Stimulated activated CD8-positive, alpha-beta memory T cell treated with anti-CD3 and anti-CD28 coated beads, Interleukin-4, amount 100 ng/mL, for 48 hours (primary cell): ENCODE measurements around the gene TUNAR.
A peak's percentile ranks its signal among the peaks of the same experiment; 100 is the strongest.

ENCODE experiments used
- DNase-seq: peaks from one replicate; pipeline ENCODE4 v3.0.0-alpha.2; 2020

Gene TUNAR

DNA sequence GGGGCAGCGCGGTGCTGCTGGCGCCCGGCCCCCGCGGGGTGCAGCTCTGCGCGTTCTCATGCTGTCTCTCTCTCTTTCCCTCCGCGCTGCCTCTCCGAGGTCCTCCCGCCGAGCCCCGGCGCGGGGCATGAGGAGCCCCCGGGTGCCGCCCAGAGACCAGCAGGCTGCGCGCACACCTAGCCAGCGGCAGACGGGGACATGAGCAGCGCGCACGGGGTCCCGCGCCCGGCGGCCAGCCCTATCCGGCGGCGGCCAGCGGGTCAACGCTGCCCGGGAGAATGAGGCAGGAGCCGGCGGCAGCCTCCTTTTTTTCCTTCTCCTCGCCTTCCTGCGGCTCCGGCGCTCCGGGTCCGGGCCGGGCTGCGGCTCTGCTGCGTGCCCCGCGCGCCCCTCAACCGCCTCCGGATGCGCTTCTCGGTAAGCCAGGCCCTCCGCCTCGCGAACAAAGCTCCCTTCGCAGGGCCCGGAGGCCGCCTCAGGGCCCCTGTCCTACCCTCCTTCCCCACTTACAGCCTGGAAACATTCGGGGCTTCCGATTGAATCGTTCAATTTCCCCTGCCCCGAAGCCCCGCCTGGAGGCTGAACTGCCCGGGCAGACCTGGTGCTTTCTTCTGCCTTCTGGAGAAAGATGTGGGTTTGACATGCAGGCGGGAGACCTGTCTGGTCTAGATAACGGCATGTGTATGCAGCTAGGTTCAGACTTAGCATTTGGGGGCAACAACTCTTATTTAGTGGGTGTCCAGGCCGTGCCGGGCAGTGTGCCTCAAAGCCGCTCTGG lies at the start of gene TUNAR:
Gene TUNAR (plus strand): TSS at position 72 of the 778 bp plus-strand sequence.
- DNase-seq, result no peak

DNA sequence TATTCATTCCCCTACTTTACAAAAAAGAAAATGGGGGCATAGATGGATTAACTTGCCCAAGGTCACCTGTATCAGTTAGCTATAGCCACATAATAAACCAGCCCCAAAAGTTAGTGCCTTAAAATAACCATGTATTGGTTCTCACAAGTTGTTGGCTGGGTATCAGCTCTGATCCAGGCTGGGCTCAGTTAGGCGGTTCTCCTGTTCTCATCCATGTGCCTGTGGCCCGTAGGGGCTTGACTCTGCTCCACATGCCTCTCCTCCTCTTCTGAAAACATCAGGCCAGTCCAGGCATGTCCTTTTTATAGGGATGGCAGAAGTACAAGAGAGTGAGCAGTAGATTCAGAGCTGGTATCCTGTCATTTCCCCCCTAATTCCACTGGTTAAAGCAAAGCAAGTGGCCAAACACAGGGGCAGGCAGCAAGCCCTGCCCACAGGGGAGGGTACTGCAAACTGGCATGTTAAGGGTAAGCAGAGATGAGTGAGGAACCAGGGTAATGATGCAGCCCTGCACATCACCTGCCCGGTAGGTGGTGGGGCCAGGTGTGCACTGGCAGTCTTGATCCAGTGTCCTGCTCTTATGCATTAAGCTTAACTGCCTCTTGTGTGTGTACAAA lies 47.9 kb upstream of the TUNAR start:
- DNase-seq, result no peak

DNA sequence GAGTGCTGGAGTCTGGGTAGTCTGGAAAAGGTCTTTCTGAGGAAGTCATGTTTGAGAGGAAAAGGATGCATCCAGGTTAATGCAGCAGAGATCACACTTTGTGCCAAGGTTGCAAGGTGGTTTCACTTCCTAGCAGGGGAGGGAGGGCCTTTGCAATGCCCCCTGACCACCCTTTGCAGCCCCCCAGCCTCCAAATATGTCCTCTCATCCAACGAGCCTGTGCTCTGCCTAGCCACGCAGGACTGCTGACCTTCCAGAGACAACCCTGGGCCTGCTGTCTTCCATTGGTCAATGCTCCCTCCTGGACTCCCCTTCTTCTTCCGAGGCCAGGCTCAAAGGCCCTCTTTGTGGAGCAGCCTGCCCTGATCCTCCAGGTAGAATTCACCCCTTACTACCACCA lies 47.3 kb upstream of the TUNAR start:
- no peak for DNase-seq

DNA sequence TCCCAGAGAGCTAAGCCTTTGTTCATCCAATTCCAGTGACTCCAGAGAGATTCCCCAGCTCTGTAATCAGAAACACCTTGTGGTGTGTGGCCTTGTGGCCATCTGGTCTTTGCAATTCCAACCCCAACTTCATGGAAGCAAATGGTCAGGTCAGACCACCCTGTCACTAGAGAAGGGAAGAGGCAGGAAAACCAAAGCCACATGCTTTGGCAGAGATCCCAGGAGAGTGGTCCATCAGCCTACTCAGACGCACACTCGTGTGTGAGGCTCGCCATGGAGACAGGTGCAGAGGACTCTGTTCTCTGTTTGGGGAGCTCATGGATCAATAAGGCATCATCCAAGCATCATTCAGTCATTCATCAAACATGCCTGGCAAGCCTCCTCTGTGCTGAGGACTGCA lies 46.2 kb upstream of the TUNAR start:
- DNase-seq, result no peak

DNA sequence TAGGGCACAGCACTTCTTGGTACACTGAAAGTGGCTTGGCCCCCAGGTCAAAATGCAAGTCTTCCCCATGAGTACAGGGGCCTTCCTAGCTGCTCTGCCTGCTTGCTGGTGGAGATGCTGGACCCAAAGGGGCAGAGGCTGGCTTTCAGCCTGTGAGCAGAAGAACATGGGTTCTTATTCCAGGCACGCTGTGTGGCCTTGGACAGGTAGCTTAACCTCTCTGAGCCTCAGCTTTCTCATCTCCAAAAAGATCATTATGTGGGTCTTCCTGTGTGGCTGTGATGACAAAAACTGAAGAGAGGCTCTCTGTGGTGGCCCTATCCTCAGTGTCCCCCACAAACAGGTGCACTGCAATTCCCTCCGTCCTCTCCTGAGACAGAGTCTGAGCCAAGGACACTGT lies 45.6 kb upstream of the TUNAR start:
- DNase-seq, result no peak

DNA sequence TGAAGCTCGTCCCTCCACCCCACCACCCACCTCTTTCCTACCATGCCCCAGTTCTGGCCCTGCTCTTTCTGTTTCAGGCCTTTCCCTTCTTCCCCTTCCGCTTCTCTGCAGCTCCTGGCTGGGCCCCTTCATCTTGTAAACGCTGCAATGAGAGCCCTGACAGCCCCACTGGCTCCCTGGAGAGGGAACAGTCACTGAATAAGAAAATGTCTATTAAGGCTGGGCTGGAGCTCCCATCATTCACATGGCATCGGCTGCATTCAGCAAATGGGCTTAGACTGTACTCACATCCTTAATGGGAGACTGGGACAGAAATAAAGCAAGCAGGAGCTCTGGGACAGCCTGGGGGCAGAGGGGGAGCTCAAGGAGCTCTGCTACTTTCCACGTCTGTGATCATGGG lies 45.2 kb upstream of the TUNAR start:
- DNase-seq, result no peak

DNA sequence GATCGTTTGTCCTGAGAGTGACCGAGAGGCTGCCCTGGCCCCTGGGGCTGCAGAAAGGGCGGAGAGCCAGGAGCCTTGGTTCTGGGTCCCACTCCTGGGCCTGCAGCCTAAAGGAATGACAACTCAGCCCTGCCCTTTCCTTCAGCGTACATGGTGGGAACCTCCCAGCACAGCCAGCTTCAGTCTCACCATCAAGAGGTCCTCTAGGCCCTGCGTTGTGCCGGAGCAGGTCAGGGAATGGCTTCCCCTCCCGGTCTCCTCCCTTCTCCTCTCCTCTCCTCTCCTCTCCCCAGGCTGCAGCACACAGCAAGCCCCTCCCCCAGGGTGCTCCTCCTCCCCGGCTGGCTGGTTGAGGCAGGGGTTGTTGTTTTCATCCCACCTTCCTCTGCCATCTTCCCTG lies 44.6 kb upstream of the TUNAR start:
- DNase-seq, result no peak

DNA sequence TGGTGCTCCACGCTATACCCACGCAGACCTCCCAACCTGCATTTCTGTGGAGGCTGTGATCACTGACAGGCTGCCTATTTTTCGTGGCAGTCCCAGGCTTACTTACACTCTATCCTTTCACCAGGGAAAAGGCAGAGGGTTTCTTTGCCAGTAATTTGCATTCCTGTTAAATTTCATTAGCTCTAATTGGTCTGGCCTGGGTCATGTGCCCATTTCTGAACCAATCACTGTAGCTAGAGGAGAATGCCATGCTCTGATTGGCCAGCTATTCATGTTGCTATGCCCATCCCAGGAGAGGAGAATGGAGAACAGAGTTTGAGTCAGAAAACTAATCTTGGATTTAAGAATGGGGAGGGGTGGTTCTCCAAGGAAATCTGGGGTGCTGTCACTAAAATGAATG lies 43.2 kb upstream of the TUNAR start:
- no peak for DNase-seq

DNA sequence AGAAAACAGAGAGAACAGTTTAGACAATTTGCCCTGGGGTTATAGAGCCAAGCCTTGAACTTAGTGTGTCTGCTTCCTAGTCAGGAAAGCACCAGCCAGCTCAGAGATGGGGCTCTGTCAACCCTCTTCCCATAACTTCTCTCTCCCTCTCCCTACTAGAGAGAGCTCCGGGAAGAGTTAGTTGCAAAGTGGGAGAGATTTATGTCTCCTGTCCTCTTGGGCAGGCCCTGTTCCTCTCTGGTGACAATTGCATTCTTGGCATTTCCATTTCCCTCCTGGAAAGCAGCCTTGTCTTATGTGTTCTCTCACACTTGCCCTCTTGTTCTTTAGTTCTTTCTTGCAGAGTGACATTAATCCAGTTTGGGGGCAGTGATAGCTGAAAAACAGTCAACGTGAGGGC lies 42.1 kb upstream of the TUNAR start:
- DNase-seq, result no peak

DNA sequence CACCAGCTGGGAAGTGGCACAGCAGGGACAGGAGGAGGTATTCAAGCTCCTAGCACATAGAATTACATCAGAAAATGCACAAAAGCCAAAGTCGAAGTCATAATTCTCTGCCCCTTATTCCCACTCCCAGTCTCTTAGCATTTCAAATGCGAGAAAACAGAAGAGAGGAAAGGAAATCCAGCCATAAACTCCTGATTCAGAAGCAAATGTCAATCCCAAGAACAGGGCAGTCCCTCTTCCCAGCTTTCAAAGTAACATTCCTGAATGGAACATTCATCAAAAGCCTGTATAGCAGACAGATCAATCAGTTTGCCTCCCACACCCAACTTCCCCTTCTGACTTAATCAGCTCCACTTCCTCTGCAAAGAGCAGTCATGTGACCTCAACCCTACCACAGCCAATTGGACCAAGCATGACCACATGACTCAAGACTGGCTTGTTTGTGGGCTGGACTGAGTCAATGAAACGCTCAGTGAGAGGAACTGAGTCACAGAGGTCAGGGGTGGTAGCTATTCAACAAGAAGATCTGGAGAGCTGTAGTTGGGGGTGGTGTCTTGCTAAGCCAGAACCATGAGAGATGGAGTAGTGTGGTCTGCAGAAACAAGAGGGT lies 41.4 kb upstream of the TUNAR start:
- DNase-seq, result peak; percentile 26

DNA sequence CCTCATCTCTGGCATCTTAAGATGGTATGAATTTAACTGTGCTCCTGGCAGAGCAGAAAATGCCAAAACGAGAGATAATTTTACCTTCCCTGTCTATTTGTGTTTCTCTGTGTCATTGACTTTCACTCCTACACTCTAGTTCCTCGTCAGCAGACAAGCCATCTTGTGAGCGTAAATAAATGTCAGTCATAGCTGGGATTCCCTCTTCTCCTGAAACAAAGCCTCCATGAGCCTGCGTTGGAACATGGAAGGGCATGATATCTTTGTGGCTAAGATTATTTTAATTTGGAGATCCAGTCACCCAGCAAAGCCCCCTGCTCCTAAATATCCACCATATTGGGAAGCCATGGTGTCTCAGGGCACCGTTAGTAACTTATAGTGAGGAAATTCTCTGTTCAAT lies 37.8 kb upstream of the TUNAR start:
- no peak for DNase-seq

DNA sequence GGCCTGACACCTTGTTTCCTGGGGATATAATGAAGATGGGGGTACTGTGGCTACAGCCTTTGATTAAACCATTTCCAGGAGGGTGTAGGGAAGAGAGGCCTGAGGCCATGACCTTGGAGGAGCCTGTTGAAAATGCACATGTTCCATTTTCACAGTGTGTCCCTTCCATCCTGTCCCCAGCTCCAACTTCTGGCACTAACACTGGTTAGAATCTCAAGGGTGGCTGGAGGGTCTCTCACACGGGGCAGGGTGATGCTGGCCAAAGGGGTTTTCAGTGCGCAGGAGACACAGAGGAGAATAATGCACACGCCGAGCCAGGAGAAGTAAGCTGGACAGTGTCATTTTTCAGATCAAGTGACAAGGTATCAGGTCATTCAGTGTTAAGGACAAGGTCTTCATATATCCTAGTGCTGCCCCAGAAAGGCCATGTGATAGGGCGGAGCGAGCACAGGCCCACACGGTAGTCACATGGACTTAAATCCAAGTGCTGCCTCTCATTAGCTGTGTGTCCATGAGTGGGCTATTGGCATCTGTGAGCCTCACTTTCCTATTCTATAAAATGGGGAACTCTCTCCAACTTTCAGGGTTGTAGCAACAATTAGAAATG lies 36.4 kb upstream of the TUNAR start:
- no peak for DNase-seq

DNA sequence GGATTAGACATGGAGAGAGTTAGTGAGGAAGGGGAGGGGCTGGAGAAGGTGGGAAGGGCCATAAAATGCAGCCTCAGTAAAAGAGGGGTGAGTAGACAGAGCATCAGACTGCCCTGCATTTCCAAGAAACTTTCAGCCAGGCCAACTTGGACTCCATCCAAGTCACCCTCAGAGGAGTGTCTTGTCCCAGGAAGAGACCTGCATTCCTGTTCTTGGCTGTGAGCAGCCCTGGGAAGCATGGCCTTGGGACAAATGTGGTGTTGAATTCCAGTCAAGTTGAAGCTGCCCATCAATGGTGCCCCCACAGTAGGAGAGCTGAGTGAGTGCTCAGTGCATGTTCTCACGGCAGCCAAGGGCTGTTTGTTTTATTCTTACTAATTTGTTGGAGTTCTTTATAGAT lies 35.0 kb upstream of the TUNAR start:
- DNase-seq, result no peak

DNA sequence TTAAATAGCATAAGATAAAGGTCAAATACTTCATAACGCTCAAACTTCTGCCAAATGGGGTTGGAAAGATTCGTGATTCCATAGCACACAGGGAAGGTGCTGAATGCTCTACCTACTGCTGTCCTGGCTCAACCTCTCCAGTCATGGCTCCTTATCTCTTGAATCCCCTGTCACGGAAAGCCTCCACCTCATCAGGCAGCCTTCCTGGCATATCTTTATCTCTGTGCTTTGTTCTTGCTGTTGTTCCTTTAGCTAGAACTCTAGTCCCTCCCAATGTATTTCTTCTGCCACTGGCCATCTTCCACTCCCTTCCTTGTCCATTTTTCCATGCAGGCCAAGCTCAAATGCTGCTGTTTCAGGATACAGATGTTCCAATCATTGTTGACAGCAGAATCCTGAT lies 26.9 kb upstream of the TUNAR start:
- no peak for DNase-seq

DNA sequence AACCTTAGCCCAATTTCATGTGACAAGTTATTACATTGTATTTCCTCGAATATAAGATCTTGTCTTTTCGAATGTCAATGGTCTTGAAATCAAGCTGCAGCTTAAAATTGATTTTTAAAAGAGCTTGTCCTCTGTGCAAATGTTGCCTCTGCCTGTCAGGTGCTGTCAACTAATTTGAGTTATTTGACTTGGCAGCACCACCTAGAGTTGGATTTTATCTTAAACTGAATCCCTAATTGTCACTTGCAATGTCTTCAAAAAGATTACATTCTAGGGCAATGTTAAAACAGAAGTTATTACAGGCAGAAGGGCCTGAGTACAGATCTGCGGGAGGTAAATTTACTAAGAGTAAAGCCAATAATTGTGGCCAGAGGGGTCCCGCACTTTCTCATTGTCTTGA lies 26.2 kb upstream of the TUNAR start:
- DNase-seq, result no peak

DNA sequence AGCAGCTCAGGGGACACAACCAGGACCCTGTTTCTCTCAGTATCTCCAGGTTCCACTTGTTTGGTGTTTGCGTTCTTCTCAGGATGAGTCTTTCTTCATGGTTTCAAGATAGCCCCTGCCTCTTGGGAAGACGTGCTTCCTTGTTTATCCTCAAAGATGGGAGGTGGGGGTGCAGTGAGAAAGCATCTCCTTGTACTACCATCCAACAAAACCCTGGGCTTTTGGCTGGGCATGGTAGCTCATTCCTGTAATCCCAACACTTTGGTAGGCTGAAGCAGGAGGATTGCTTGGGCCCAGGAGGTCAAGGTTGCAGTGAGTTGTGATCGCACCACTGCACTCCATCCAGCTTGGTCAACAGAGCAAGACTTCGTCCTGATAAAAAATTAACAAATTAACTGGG lies 21.0 kb upstream of the TUNAR start:
- DNase-seq, result no peak

DNA sequence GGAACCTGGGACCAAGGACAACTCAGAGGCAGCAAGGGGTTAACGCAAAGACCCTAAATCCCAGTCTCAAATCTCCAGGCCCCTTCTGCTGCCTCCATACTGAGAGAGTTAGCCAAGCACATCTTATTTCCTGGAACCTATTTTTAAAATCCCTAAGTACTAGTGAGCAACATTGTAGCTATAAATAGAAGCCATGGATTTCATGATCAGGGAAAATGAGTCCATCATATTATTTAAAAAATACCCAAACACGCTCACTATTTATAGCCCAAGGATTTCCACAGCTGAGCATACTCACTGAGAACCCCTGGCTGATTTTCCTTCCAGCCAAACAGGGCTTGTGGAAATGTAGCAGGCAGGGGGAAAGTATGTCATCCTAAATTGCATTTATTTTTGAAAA lies 19.4 kb upstream of the TUNAR start:
- no peak for DNase-seq

DNA sequence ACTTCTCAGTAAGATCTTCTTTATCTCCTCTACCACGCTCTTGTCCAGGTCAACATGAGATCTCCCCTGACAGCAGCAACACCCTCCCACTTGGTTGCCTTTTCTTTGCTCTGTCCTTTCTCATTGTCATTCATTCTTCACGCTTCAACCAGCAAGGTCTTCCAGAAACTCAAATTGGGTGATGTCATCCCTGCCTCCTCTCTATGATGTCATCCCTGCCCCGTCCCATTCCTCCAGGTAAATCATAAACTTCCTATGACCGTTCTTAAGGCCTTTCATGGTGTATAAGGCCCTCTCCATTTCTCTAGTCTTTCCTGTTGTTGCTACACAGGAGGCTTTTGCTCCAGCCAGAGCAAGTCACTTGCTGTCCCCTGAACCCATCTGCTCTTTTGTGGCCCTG lies 17.7 kb upstream of the TUNAR start:
- DNase-seq, result no peak

DNA sequence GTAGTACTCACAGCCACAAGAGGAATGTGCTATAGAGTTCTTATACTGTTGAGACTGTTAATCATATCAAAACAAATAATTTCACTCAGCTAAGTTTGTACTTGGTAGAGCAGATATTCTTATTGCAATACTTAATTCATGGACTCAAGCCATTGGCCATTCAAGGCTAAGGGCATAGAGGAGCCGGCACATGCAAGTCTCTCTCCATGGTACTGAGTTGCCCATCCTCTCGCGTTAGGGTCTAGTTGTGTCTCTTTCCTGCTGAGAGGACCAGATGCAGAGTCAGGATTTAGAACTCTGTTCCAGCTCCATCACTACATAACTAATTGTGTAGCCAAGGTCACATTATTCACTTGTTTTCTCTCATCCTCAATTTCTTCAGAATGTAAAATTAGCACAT lies 14.4 kb upstream of the TUNAR start:
- DNase-seq, result no peak

DNA sequence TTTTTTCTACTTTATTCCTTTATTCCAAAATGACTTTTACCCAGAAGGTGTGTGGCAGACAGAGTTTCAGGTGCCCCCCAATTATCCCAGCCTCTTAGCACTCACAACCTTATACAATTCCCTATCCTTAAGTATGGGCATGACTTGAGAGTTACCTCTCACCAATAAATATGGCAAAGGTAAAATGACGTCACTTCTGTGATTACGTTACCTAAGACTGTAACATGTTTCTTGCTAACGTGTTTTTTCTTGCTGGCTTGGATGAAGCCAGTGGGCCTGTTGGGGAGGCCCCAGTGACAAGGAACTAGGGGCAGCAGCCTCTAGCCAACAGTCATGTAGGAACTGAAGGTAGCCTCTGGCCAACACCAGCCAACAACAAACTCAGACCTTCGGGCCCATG lies 13.3 kb upstream of the TUNAR start:
- no peak for DNase-seq

DNA sequence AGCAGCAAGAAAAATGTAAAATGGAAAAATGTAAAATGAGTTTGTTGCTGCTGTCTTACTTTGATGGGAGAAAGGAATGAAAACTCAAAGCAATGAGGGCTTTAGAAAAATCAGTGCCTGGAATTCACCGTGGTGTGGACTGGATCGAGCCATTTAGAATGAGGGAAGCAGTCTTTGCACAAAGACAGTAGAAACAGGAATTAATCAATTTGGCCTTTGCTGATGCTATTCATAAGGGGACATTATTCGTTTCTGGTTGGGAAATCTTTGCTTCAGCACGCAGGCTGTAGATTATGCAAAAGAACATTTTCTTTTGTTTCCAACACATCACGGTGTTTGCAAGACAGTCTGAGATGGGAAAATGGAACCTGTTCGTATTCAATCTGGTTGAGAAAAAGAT lies 6.9 kb upstream of the TUNAR start:
- no peak for DNase-seq

DNA sequence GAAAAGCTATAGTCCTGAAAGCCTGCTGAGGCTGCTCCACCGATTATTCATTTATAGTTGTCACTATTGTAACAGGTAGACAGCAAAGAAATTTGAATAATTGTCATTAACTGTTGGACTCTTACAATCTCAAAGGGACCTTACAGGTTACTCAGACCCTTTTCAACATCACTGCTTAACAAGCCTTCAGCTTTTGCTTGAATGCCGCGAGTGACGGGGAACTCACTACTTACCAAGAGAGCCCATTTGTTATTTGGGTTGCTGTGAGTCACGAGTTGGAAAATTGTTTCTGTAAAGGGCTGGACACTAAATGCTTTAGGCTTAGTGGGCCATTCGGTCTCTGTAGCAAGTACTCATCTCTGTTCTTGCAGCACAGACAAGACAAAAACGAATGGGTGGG lies 5.9 kb upstream of the TUNAR start:
- DNase-seq, result no peak

DNA sequence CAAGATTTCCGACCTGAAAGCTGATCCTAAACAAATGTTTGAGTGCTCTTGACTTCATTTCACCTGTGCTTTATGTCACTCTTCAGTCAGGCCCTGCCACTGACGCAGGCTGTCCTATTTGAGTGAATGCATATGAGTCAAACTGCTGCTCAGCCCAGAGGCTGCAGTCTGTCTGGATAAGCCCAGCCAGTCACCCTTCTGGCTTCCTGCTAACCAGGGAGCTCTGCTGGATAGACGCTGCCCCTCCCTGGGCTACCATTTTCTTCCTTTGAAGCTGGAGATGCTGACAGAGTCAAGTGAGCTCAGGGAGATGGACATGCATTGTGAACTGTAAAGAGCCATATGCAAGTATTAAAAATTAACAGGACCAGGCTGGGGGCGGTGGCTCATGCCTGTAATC lies 5.1 kb upstream of the TUNAR start:
- DNase-seq, result no peak

DNA sequence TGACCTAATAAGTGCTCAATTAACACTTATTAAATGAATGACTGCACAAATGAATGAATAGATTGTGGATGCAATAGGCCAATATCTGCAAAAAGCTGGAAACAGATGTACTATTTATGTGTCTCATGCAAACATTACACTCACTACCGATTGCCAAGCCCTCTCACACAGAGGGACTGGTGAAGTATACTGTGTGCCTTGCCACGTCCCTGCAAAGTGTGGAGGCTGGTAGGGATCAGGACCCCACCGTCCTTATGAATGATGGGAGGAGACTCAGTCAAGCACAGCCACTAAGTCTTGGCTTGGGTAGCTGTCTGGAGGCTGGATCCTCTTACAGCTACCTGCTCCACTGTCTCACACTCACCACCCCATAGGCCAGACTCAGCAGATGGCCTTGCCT lies 3.9 kb upstream of the TUNAR start:
- DNase-seq, result no peak
